ENCODE data around the gene NABP1.

DNA sequence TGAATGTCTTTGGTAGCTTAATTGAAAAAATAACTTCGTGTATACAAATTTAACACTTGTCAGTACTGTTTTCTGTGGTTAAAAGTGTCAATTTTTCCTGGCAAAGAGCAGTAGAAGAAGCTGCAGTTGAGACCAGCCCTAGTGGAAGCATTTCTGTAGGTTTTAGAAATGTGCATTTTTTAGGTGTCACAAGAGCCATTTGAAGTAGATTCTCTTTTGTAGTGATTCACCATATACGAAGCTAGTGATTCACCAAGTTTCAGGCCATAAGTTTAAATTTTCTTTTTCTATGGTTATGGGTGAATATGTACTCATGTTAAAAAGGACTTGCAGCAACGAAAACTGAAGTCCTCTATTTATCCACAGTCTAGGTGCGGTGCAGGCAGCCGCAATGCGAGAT is 4.2 kb downstream of the NABP1 start:
- TF ChIP-seq, protein P1, sequence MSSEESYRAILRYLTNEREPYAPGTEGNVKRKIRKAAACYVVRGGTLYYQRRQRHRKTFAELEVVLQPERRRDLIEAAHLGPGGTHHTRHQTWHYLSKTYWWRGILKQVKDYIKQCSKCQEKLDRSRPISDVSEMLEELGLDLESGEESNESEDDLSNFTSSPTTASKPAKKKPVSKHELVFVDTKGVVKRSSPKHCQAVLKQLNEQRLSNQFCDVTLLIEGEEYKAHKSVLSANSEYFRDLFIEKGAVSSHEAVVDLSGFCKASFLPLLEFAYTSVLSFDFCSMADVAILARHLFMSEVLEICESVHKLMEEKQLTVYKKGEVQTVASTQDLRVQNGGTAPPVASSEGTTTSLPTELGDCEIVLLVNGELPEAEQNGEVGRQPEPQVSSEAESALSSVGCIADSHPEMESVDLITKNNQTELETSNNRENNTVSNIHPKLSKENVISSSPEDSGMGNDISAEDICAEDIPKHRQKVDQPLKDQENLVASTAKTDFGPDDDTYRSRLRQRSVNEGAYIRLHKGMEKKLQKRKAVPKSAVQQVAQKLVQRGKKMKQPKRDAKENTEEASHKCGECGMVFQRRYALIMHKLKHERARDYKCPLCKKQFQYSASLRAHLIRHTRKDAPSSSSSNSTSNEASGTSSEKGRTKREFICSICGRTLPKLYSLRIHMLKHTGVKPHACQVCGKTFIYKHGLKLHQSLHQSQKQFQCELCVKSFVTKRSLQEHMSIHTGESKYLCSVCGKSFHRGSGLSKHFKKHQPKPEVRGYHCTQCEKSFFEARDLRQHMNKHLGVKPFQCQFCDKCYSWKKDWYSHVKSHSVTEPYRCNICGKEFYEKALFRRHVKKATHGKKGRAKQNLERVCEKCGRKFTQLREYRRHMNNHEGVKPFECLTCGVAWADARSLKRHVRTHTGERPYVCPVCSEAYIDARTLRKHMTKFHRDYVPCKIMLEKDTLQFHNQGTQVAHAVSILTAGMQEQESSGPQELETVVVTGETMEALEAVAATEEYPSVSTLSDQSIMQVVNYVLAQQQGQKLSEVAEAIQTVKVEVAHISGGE (CRISPR knock-in tag; IDR thresholded peaks at IDR 0.05): no peak
- no peak for TF ChIP-seq NFYA (IDR thresholded peaks at IDR 0.05; ENCODE audit: borderline replicate concordance, low read depth, low read length)
- TF ChIP-seq, protein P2, sequence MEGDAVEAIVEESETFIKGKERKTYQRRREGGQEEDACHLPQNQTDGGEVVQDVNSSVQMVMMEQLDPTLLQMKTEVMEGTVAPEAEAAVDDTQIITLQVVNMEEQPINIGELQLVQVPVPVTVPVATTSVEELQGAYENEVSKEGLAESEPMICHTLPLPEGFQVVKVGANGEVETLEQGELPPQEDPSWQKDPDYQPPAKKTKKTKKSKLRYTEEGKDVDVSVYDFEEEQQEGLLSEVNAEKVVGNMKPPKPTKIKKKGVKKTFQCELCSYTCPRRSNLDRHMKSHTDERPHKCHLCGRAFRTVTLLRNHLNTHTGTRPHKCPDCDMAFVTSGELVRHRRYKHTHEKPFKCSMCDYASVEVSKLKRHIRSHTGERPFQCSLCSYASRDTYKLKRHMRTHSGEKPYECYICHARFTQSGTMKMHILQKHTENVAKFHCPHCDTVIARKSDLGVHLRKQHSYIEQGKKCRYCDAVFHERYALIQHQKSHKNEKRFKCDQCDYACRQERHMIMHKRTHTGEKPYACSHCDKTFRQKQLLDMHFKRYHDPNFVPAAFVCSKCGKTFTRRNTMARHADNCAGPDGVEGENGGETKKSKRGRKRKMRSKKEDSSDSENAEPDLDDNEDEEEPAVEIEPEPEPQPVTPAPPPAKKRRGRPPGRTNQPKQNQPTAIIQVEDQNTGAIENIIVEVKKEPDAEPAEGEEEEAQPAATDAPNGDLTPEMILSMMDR (IDR thresholded peaks at IDR 0.05 in 2 of 3, conservative IDR thresholded peaks at IDR 0.05 in 1 of 3; ENCODE audit: control insufficient read depth in 2 of 3, extremely low read depth in 1 of 3, insufficient read depth in 1 of 3, low read depth in 3 of 3, low read length in 3 of 3): no peak
- TF ChIP-seq CREM (IDR thresholded peaks at IDR 0.05; ENCODE audit: low read depth): no peak
- TF ChIP-seq SREBF2 (IDR thresholded peaks at IDR 0.05; ENCODE audit: low read length): no peak
- TF ChIP-seq ZNF687 (IDR thresholded peaks at IDR 0.05): no peak
- TF ChIP-seq ZNF274 (IDR thresholded peaks at IDR 0.05; ENCODE audit: insufficient read depth, insufficient read length): no peak
- TF ChIP-seq ZBED1 (IDR thresholded peaks at IDR 0.05; ENCODE audit: borderline replicate concordance): no peak
